Myocyte (in vitro differentiated cells): ENCODE data around the gene SDCBP2. TPM values are rescaled to one million over a fixed set of nuclear protein-coding genes. Genes with fewer than 3 reads are reported as not detected.

Source experiments
- DNase-seq: peaks from one replicate; pipeline ENCODE4 v3.0.0-alpha.2; 2012; ENCODE audit warnings: low read depth
- polyA plus RNA-seq: library from polyadenylated mRNA; unstranded; fragments of >200 nt; gene quantifications from one replicate; pipeline ENCODE4 v1.2.1, GENCODE V29; 2012; ENCODE audit warnings: missing spikeins
- total RNA-seq: library from RNA; depleted of rRNA; stranded (reverse); fragments of >200 nt; gene quantifications from 2 replicates; pipeline ENCODE4 v1.2.3, GENCODE V29; 2014

SDCBP2 gene, protein sequence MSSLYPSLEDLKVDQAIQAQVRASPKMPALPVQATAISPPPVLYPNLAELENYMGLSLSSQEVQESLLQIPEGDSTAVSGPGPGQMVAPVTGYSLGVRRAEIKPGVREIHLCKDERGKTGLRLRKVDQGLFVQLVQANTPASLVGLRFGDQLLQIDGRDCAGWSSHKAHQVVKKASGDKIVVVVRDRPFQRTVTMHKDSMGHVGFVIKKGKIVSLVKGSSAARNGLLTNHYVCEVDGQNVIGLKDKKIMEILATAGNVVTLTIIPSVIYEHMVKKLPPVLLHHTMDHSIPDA
- 1.8 and 4.0 TPM in 2 replicates for total RNA-seq
- 2.7 TPM for polyA plus RNA-seq

DNA sequence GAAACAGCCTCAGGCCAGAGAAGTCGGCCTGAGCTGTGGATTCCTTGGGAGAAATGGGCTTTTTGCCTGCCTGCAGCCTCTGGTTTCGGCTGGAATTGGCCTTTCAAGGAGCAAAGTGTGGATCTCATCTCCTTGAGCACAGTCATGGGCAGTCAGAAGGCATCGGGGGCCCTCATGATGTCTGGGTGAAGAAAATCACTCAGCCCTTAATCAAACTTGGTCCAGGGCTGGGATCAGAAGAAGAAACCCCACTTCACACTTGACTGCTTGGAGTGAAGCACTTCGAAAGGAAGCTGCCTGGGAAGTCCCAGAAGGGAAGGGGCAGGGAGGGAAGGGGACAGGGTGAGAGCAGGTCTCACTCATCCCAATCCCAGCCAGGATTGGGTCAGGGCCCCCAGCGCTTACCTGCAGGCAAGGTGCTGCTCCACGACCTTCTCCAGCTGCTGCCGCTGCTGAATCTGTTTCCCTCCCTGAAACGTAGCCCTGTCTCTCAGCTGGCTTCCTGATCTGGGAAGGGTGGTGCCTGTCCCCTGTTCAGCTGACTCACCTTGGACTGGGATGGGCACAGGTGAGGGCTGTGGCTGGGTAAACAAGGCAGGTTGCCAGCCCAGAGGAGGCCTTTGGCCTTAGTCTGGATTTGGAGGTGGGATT is at the start of gene SDCBP2:
Gene SDCBP2, minus strand, starts transcription at position 460 of the 651 bp plus-strand sequence. CDS start 8,723 bp downstream, outside the sequence.
- no peak for DNase-seq

DNA sequence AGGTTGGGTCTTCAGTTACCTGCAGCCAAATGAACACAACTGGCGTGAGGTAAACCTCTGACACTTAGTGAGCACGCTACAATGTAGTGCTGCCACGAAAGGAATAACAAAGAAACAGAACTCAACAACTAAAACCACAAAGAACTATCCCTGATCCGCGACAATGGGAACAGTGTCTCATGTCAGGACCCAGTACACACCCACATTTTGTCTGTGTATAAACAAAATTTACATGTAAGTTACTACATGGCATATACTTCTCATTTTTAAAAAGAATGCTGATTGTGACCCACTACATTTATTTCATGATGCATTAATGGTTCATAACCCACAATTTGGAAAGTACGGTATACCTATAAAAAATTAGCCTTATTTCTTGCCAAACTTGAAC is 49.8 kb upstream of the SDCBP2 start:
- no peak for DNase-seq

DNA sequence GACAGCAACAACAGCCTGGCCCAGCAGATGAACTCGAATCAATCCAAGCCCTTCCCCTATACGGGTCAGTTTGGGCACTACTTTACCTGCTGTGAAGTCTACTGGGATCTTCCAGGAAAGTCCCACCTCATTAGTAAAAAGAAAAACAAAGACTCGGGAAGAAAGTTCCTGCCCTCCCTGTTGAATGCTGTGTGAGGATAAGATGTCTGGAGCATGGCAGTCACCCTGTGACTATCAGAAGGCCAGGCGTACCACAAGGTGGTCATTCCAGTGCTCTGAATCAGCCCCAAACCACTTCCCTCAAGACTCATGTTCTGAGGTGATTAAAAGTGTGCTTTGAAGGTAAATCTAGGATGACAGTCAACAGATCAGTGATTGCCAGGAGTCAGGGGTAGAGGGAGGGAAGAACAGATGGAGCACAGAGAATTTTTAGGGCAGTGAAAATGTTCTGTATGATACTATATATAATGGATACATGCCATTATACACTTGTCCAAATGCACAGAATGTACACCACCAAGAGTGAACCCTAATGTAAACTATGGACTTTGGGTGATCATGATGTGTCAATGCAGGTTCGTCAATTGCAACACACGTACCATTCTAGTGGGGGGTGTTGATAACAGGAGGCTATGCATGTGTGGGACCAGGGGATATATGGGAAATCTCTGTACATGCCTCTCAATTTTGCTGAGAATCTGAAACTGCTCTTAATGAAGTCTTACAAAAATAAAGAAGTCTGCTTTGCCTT is 49.2 kb upstream of the SDCBP2 start:
- no peak for DNase-seq

DNA sequence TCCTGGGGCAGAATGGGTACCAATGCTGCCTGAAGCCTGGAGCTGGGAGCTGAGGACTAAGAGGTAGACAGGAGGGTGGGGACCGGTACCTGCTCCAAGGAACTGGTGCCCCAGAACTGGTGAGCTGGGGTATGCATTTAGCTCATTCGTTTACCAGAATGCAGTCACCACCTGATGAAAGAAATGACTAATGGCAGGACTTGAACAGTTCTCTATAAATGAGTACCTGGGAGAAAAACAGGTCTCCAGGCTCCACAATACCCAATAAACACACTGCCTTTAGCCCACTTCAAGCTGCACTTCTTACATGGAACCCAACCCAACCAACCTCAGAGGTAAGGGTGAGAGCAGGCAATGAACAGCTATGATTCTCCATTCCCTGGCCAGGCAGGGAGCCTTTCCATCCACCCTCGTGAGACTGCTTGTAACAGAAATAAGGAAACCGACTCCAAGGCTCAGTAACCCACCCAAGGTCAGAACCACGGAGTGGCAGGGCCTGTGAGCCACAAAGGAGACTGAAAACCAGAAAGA is 48.5 kb upstream of the SDCBP2 start:
- no peak for DNase-seq

DNA sequence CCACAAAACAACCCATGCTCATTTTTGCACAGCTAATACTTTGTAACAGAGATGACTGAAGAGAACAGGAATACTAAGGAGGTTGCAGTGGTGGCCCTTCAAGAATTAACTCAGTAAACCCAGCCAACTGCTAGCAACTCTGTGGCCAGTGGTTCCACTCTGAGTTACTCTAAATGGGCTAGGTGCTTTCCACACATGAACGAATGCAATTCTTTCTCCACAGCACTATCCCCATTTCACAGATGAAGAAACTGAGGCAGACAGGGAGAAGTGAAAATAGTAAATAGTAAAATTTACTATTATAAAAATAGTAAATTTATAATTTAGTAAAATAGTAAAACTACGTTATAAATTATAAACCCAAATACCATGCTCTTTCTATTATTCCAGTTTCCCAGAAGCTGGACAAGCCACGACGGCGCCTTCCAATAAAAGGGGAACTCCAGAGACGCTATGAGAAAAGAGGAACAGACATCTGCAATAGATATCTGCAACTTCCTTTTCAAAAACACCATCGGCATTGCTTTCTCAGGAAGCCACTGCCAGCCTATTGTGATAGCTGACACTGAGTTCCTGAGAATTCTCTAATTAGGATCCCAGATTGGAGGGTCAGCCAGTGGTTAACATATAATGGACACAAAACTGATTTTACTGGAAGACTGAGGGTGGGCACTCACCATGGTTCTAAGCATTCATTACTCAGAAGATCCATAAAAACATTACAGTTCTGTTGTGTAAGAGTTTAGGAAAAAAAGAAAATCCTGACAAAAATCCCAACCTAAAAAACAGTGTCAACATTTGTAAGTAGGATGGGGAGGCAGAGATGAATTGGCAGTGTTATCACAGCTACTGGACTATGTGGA is 47.7 kb upstream of the SDCBP2 start:
- DNase-seq = no peak

DNA sequence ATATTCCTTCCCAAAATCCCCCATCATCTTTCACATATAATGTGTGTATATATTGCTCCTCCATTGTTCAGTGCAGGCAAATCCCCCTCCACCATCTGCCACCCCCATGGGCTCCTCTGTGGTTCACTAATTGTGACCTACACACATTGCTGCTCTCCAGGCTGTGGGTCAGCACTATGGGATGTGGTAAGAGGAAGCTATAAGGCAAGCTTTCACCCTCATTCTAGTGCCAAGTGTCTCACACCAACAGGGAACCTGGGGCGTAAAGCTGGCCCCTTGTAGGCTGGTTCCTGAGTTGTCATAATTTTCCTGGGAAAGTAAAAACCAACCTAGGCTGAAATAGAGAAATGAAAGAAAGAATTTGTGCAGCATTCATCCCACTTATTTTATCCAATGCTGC is 47.1 kb upstream of the SDCBP2 start:
- no peak for DNase-seq

DNA sequence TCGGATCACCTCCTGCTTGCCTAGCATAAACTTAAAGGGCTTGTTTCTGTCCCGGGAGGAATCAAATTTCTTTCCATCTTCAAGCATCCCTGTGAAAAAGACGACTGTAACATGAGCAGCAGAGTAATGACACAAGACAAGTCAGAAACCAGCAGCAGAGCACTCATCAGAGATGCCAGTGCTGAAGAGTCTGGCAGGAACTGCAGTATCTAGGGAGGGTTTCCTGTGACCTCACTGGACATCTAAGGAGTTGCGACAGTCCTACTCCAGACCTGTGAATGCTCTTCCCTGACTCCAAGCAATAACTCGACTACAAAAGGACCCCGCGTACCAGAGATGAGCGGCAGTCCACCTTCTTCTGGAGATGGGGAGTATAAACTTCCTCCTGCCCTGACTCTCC is 46.6 kb upstream of the SDCBP2 start:
- DNase-seq = peak; percentile 76

DNA sequence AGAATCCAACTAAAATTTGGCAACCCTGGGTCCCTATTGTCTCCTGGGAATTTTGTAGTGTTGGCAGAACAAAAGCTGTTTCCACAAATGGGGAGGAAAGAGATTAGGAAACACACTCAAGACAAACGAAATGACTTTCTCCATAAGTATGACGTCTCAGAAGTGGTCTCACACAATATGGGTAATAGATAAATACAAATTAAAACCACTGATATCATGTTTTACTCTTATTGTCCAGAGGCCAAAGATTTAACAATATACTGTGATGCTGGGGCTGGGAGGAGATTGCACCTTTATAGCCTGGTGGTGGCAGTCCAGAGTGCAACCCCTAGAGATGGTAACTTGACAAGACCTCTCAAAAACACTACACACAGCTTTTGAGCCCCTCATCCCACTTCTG is 45.3 kb upstream of the SDCBP2 start:
- no peak for DNase-seq

DNA sequence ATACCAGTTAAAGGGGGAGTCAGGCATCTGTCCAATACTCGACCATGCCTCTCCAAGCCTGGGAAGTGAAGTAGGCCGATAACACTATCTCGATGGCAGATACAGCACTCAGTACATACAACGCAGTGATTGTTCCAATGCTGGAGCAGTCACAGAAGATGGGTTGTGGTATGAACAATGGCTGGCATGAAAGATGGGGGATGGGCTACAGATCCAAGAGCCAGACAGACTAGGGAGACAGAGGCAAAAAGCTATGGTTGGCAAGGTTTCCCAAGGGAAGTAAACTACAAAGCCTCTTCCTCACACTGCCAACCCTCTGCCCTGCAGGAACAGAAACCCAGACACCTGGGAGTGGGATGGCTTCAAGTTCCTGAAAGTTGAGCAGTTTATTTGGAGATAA is 44.7 kb upstream of the SDCBP2 start:
- DNase-seq = no peak

DNA sequence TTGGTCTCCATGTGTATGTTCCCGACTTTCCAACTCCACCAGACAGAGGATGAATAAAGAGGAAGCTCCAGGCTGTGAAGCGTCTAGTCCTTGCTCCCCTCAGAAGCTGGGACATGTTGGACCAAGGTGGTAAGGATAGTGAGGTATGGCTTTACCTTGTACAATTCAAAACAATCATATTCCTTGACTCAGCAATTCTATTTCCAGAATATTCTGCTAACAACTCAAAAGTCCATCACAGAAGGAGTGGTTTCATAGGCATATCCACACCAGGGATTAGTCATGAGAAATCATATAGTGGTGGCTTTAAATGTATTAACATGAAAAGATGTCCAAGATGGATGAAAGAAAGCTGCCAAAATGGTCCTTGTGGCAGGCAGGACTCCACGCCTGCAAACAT is 44.1 kb upstream of the SDCBP2 start:
- no peak for DNase-seq

DNA sequence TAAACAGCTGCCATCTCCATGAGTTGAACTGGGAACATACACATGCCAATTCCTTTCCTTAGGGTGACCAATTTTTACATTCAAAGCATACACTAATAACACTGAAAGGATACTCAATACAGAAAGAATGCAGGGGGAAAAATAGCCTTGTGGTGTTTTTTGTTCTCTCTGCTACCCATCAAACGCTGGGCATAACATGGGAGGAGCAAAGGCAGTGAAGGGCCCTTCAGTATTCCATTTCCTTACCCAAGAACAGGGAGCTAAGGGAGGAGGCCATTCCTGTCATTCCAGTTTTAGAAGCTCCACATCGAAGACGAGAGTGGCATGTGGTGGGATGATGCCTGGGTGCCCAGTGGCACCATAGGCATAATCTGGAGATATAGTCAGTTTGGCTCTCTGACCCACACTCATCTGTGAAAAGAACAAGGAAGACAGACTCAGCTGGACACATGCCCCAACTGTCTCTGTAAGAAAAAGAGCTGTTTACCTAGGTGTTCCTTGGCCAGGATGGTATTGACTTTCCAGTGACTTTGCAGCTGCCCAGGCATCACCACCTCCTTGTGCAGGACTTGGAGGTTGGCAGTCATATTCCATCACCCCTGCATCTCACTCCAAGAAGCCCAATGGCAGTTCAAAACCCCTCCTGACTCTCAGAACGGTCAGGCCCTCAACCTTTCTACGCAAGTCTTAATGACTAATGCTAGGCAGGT is 43.0 kb upstream of the SDCBP2 start:
- DNase-seq = peak; percentile 63

DNA sequence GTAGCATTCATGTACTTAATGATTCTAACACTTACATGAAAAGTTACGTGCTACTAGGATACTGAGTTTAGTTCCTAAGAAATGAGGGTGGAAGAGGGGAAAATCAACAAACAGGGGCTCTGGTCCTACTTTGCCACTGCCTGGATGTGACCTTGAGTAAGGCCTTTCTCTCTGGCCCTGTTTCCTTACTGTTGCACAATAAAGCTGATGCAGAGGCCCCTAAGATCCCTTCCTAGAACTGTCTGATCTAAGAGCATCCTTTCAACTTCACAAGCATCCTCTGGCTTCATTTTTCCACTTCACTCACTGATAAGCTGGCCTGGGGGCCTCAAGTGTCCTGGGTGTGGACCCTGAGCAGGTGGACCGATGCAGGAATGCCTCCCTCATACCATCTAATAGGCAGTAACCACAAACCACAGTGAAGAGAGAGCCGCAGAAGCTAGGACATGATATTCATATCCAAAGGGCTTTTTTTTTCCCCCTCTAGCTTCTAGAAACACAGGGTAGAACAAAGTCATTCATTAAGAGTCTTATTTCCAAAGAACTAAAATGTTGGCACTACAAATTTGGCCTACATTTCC is 42.4 kb upstream of the SDCBP2 start:
- peak; percentile 90 for DNase-seq

DNA sequence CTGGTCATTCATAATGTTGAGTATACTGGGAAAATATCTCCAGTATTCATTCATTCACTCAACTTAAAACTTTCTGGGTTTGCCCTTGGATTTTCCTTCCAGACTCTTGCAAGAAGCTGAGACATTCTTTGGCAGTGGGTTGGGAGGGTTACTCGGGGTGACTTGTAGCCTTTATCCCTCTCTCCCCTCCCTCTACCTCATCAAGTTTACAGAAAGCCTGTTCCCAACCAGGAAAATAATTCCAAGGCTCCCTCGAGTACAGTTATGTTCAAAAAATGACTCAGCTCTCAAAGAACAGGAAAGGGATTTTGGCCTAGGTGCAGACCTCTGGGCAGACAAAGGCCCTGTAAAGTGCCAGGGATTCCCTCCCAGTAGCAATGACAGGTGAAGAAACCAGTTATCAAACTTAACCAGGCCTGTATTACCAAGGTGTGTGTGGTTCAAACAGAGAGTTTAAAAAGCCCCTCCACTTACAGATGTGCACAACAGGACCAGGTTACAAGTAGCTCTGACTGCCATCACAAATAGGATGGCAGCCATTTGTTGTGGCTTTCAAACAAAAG is 41.7 kb upstream of the SDCBP2 start:
- DNase-seq = peak; percentile 47

DNA sequence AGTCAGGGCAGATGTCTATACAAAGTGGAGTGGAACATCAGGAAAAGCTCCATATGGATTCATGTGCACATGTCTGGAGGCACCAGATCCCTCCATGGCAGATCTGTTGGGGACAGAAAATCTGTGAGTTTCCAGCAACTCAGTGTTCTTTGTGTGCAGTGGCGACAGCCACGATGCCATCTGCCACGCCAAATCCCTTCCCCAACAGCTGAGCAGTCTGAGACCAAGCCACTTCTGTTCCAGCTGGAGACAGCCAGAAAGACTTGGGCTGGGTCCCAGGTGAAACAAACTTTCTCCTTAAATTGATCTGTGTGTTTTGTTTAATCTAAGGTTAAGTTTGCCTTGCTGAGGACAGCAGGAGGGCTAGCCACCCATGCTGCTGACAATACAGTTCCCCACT is 41.0 kb upstream of the SDCBP2 start:
- peak; percentile 75 for DNase-seq

DNA sequence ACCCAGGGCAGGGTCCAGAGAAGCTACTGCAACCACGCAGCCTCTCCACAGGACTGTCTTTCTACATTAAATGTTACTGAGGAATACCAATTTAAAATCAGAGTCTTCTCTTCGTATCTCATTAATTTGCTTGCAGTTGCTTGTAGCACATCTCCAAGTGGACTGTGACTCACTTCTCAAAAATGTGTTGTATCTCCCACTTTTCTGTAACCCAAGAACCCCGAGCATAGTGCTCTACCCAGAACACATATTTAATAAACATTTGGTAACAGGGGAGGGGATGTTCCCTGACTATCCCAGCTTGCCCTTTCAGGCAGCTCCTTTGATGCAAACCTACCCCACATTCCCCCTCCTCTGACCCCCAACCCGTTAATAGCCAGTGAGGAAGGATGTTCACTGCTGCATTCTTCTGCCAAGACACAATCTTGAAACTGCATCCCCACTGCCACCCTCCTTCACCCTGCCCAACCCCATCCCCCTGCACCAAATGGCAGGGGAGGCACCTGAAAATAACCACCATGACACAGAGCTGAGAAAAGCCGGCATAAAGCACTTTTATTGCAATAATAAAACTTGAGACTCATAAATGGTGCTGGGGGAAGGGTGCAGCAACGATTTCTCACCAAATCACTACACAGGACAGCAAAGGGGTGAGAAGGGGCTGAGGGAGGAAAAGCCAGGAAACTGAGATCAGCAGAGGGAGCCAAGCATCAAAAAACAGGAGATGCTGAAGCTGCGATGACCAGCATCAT is 39.7 kb upstream of the SDCBP2 start:
- peak; percentile 51 for DNase-seq

DNA sequence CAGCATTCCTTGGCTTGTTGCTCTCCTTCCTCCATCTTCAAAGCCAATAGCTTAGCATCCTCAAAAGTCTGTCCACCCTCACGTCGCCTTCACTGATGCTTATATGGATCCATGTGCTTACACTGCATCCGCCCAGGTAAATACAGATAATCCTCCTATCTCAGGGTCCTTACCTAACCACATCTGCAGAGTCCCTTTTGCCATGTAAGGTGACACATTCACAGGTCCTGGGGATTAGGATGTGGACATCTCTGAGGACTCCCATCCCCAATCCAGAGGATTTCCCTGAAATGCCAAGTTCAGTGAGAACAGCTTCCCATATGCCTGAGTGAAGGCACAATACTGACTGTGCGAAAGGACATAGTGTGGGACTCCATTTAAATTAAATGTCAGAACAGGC is 38.5 kb upstream of the SDCBP2 start:
- DNase-seq = no peak

DNA sequence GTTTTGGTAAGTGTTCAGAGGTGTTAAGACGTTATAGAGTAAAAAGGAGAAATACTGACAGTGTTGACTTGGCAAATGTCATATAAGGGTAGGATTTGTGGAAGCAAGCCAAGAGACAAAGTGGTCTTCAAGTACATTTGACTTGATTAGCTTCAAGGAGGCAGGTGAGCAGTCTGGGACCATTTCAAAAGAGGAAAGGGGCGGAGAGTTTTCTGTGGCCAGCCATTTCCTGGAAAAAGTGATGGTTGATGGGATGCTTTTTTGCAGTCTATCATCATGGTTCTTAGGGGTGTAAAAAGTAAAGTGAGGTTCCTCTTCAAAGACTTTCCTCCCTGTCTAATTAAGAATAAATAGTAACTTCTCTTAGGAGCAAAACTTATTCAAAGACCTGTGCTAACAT is 35.2 kb upstream of the SDCBP2 start:
- no peak for DNase-seq

DNA sequence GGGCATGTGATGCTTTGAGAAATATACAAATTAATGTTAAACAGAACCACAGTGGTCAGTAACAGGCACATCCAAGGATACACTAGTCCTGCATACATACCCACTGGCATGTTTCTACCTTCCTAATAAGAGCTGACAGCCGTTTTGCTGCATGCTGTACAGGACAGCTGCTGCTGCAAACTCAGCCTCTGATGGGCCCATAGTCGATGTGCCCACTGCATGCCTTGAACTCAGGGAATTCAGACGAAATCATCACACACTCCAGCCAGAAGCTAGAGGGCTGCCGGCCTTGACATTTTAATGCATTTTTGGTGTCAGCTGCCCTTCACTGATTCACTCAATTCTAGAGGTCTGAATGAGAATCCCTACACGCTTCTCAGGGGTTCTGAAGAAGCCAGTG is 34.6 kb upstream of the SDCBP2 start:
- peak; percentile 40 for DNase-seq

DNA sequence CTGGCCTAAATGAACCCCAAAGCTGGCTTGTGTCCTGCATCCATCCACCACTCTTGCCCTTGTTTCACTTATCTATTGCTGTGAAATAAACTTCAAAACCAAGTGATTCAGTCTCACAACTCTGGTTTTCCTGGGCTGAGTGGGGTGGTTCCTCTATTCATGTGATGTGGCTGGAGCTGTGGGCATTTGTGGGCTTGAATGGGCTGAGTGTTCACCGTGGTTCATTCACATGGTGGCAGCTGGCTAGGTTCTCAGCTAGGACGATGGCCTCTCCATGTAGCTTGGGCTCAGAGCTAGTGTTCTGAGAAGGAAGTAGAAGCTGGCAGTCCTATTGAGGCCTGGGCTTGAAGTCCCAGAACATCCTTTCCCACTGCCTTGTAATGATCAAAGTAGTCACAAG is 33.5 kb upstream of the SDCBP2 start:
- peak; percentile 68 for DNase-seq
